ENCODE results near the gene OR4C46. TPM values are rescaled to one million over a fixed set of nuclear protein-coding genes. Genes with fewer than 3 reads are reported as not detected.
"Not testable (repeated sequence)": the region's sequence is repeated elsewhere in the genome, so short reads cannot be mapped to it uniquely, and the experiment has no call there.

Gene OR4C46
- total RNA-seq (not detected), polyA plus RNA-seq (not detected)

DNA sequence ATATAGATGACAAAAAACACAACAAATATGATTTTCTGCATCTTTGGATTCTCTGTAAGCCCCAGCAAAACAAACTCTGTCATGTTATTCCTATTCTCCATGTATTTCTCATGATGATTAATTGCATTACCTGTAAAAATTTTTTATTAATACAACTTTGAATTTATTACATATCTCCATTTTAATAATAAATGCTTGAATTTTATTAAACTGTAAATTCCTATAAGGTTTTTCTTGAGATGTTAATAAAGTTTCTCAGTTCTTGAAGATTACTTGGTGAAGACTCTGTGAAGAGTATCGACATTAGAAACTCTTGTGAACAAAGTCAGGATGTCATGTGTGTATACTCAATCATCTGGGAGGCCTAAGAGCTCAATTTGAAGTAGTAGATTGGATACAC, at the start of gene OR4C46:
Gene OR4C46, minus strand, starts transcription at position 101 of the 400 bp plus-strand sequence. Its CDS starts 0 bp downstream, at position 101.
- no peaks in the 10 kb centered on the region for H3K36me3 ChIP-seq (ENCODE audit: insufficient read depth)
- H3K4me3 ChIP-seq (ENCODE audit: low read depth, low read length), result no peak within 1 kb of the TSS
- 46% methylated on average over 1 of the region's 1 CpG for WGBS
- no peak for DNase-seq (ENCODE audit: extremely low spot score)
- no peak within 1 kb of the TSS for H3K27ac ChIP-seq (ENCODE audit: low read depth)
- H3K4me1 ChIP-seq (ENCODE audit: insufficient read depth), result no peaks in the 10 kb centered on the region

DNA sequence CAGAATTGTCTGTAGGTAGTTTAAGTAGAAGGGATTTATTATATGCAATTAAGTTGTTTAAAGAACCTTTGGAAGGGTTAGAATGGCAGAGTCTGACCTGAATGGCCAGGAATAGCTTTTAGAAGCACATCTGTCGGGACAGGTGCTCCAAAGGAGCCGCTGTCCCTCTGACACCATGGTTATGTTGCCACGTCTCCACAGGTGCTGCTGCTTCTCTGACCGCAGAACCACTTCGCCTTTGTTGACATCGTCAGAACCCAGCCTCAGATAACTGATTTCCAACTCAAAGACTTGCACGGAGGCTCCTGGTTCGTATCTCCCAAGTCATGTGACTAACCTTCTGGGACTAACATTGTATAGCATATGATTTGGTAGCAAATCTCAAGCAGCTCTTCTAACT, 41.8 kb upstream of the OR4C46 start:
- not testable (repeated sequence) for H3K27ac ChIP-seq (ENCODE audit: low read depth); DNase-seq (ENCODE audit: extremely low spot score); H3K4me1 ChIP-seq (ENCODE audit: insufficient read depth); H3K4me3 ChIP-seq (ENCODE audit: low read depth, low read length); H3K36me3 ChIP-seq (ENCODE audit: insufficient read depth)
- 70% methylated on average over 8 of the region's 8 CpGs for WGBS

DNA sequence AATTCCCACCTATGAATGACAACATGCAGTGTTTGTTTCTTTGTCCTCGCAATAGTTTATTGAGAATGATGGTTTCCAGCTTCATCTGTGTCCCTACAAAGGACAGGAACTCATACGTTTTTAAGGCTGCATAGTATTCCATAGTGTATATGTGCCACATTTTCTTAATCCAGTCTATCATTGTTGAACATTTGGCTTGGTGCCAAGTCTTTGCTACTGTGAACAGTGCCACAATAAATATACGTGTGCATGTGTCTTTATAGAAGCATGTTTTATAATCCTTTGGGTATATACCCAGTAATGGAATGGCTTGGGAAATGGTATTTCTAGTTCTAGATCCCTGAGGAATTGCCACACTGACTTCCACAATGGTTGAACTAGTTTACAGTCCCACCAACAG, 42.4 kb downstream of the OR4C46 start:
- H3K36me3 ChIP-seq (ENCODE audit: insufficient read depth); H3K4me1 ChIP-seq (ENCODE audit: insufficient read depth); H3K4me3 ChIP-seq (ENCODE audit: low read depth, low read length); H3K27ac ChIP-seq (ENCODE audit: low read depth); DNase-seq (ENCODE audit: extremely low spot score): not testable (repeated sequence)
- WGBS, result 56% methylated on average over 3 of the region's 3 CpGs

DNA sequence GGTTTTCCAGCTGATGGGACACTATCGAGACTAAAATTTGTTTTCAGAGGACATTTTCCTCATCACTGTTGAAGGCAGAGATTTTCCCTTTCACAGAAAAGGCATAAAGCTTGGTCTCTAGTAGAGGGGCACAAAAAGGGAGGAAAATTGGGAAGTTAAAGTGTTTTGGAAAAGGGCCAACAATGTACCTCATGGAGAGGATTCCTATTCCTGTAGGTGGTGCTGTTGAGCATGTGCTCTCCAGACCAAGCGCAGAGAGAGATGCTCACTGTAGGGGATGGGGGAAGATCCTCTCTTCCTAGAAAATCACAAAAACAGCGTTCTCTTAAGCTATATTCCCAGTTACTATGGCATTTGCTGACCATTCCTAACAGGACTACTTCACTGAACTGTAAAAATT, 44.9 kb downstream of the OR4C46 start:
- no peak overlapping the region for H3K4me3 ChIP-seq (ENCODE audit: low read depth, low read length)
- H3K36me3 ChIP-seq (ENCODE audit: insufficient read depth), result no peaks in the 10 kb centered on the region
- H3K27ac ChIP-seq (ENCODE audit: low read depth), result no peak overlapping the region
- no peak for DNase-seq (ENCODE audit: extremely low spot score)
- H3K4me1 ChIP-seq (ENCODE audit: insufficient read depth), result no peaks in the 10 kb centered on the region
- WGBS, result 64% methylated on average over 3 of the region's 3 CpGs

DNA sequence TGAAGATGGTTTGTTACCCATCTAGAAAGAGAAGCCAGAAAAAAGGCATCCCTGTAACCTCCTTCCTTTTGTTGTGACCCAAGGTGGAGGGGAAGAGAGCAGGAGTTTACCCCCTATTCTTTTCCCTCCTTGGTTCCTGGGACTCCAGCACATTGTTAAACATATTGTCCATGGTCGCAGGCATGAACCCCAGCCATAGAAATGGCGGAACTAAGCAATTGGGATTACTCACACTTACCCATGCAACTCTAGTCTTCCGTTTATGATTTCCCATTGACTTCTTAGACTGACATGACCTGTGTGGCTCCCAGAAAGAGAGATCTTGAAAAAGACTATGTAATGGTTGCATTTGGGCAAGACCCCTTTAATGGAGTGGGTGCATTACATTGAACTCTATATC, 45.4 kb downstream of the OR4C46 start:
- 61% methylated on average over 3 of the region's 3 CpGs for WGBS
- Histone ChIP-seq H3K4me1 (ENCODE audit: insufficient read depth) (no peaks in the 10 kb centered on the region), H3K36me3 (ENCODE audit: insufficient read depth) (no peaks in the 10 kb centered on the region), H3K4me3 (ENCODE audit: low read depth, low read length) (no peak overlapping the region), H3K27ac (ENCODE audit: low read depth) (no peak overlapping the region)
- DNase-seq (ENCODE audit: extremely low spot score), result no peak

Other genes starting within 250 kb of the OR4C46 start
- gene OR4A5, start 102.8 kb upstream of the OR4C46 start, total RNA-seq, result not detected
- not detected for gene OR4A5, start 102.8 kb upstream of the OR4C46 start, polyA plus RNA-seq

Measured in urinary bladder (tissue), 4 donors.